PC-9 (cell line): ENCODE measurements around the gene FAM227A. TPM values are rescaled to one million over a fixed set of nuclear protein-coding genes. Genes with fewer than 3 reads are reported as not detected.
A peak's percentile ranks its signal among the peaks of the same experiment; 100 is the strongest.

ENCODE experiments used
- BruUV-seq: library from RNA; stranded (reverse); fragments of 400-500 nt; replicated peaks from 2 replicates; lab custom pipeline; 2021; lab: Mats Ljungman, UMichigan
- CTCF ChIA-PET: fragments of 300-600 bp; sonication (Branson Sonifier 250); formaldehyde crosslinking; loops from one replicate; lab custom pipeline; 2022; ENCODE audit warnings: antibody characterized with exemption; lab: Charles Lee
- POLR2A ChIA-PET: fragments of 300-600 bp; sonication (Branson Sonifier 250); formaldehyde crosslinking; loops from one replicate; lab custom pipeline; 2022; ENCODE audit warnings: antibody characterized with exemption; ENCODE audit not compliant: unreplicated experiment; lab: Charles Lee
- DNase-seq, 2 experiments: peaks; one replicate each; pipeline versions ENCODE4 v3.0.0 to v3.0.0-alpha.2; 2015 to 2022; ENCODE audit warnings: mixed read lengths in 1 of 2
- H2AFZ ChIP-seq: fragments of 200-600 bp; sonication (generic); 2 replicates; pipeline ENCODE4 v1.8.1; 2017; ENCODE audit warnings: antibody characterized with exemption
- H3F3A ChIP-seq: fragments of 200-600 bp; sonication (generic); 2 replicates; pipeline ENCODE4 v1.8.1; 2017; ENCODE audit warnings: antibody characterized with exemption, mild to moderate bottlenecking, low read depth; ENCODE audit not compliant: insufficient read depth
- H3K27ac ChIP-seq: fragments of 200-600 bp; sonication (generic); 2 replicates; pipeline ENCODE4 v1.6.1; 2016; ENCODE audit warnings: mixed run types
- H3K27me3 ChIP-seq: fragments of 200-600 bp; sonication (generic); 2 replicates; pipeline ENCODE4 v1.6.1; 2016; ENCODE audit warnings: low read depth, mixed run types; ENCODE audit not compliant: insufficient read depth
- H3K36me3 ChIP-seq: fragments of 200-600 bp; sonication (generic); 2 replicates; pipeline ENCODE4 v1.6.1; 2016; ENCODE audit warnings: low read depth, mixed run types
- H3K4me1 ChIP-seq: fragments of 200-600 bp; sonication (generic); replicated peaks from 2 replicates; pipeline ENCODE4 v1.6.1; 2016; ENCODE audit warnings: mixed run types; ENCODE audit not compliant: insufficient read depth
- H3K4me2 ChIP-seq: fragments of 200-600 bp; sonication (generic); 2 replicates; pipeline ENCODE4 v1.6.1; 2017; ENCODE audit warnings: mixed run types
- H3K4me3 ChIP-seq: fragments of 200-600 bp; sonication (generic); 2 replicates; pipeline ENCODE4 v1.6.1; 2016; ENCODE audit warnings: mixed run types
- H3K79me2 ChIP-seq: fragments of 200-600 bp; sonication (generic); 2 replicates; pipeline ENCODE4 v1.6.1; 2017; ENCODE audit warnings: low read depth, mixed run types
- H3K9me2 ChIP-seq: fragments of 200-600 bp; sonication (generic); 2 replicates; pipeline ENCODE4 v1.8.1; 2017; ENCODE audit warnings: mild to moderate bottlenecking; ENCODE audit not compliant: insufficient read depth
- H3K9me3 ChIP-seq: fragments of 200-600 bp; sonication (generic); 2 replicates; pipeline ENCODE4 v1.8.1; 2016; ENCODE audit warnings: low read depth; ENCODE audit not compliant: insufficient read depth
- H4K20me1 ChIP-seq: fragments of 200-600 bp; sonication (generic); 2 replicates; pipeline ENCODE4 v1.8.1; 2017; ENCODE audit not compliant: insufficient read depth
- EZH2 ChIP-seq: fragments of 200-600 bp; sonication (generic); IDR thresholded peaks from 2 replicates; pipeline ENCODE4 v1.8.0; 2017; ENCODE audit warnings: antibody characterized with exemption, low read depth
- intact Hi-C: fragments of 100-400 bp; cut with micrococcal nuclease; formaldehyde crosslinking; loops from one replicate; pipeline ENCODE4 v1.10.0; 2022; ENCODE audit not compliant: unreplicated experiment
- total RNA-seq: library from RNA; stranded (reverse); gene quantifications from 2 replicates; pipeline ENCODE4 v1.2.3, GENCODE V29; 2021
- TF ChIP-seq, protein P1 (sequence below): fragments of 200-600 bp; sonication (generic); conservative IDR thresholded peaks from 2 replicates; pipeline ENCODE4 v1.6.1; 2017; ENCODE audit warnings: mixed run types, antibody characterized with exemption, mild to moderate bottlenecking, moderate library complexity

Gene FAM227A
- total RNA-seq, 1 experiment from 2014 or later = 9.8 TPM

DNA sequence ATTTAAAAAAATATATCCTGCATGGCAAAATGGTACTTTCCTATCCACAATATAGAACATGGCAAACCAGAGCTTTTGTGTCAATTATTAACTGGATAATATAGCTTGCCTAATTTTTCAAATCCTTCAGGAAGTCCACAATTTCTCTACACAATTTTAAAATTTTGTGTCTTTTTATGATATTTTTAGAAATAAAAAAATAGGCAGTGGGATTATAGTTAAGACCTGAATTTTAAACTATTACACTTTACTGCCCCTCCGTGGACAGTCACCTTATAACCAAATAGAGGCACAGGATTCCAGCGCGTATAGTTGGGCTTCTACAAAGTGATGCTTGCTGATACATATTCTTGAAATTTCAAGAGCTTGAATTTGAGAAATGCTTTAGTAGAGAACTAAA, 84.1 kb downstream of the FAM227A start:
- Histone ChIP-seq H3F3A (peaks cover 24% of the 10 kb centered on the region), H3K4me3 (no peak overlapping the region), H3K4me1 (peaks cover 10% of the 10 kb centered on the region), H3K9me3 (no peaks in the 10 kb centered on the region), H4K20me1 (no peaks in the 10 kb centered on the region), H3K27ac (no peak overlapping the region), H3K36me3 (no peaks in the 10 kb centered on the region), H3K79me2 (no peaks in the 10 kb centered on the region; the same call in 1 of the 2 replicates), H3K9me2 (no peaks in the 10 kb centered on the region), H3K27me3 (no peaks in the 10 kb centered on the region), H3K4me2 (no peak overlapping the region), H2AFZ (no peak overlapping the region)
- ChIA-PET CTCF (interaction anchor here (2.2 kb wide), 1 partner anchor 520 kb away, joined by 11 read pairs; no protein-coding TSS in a partner anchor), POLR2A (interaction anchor here (0.6 kb wide), 4 partner anchors 60 to 356 kb away, joined by 3 to 4 read pairs (median 3); no protein-coding TSS in a partner anchor)
- TF ChIP-seq EZH2 = no peak
- TF ChIP-seq, protein P1, sequence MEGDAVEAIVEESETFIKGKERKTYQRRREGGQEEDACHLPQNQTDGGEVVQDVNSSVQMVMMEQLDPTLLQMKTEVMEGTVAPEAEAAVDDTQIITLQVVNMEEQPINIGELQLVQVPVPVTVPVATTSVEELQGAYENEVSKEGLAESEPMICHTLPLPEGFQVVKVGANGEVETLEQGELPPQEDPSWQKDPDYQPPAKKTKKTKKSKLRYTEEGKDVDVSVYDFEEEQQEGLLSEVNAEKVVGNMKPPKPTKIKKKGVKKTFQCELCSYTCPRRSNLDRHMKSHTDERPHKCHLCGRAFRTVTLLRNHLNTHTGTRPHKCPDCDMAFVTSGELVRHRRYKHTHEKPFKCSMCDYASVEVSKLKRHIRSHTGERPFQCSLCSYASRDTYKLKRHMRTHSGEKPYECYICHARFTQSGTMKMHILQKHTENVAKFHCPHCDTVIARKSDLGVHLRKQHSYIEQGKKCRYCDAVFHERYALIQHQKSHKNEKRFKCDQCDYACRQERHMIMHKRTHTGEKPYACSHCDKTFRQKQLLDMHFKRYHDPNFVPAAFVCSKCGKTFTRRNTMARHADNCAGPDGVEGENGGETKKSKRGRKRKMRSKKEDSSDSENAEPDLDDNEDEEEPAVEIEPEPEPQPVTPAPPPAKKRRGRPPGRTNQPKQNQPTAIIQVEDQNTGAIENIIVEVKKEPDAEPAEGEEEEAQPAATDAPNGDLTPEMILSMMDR = peak; percentile 88
- intact Hi-C loops = loop anchor here (5.0 to 10.0 kb wide), 3 partner anchors 197 to 470 kb away; no protein-coding TSS in a partner anchor
- DNase-seq = peak; percentile 33 to 54
- BruUV-seq = no TSS peak

DNA sequence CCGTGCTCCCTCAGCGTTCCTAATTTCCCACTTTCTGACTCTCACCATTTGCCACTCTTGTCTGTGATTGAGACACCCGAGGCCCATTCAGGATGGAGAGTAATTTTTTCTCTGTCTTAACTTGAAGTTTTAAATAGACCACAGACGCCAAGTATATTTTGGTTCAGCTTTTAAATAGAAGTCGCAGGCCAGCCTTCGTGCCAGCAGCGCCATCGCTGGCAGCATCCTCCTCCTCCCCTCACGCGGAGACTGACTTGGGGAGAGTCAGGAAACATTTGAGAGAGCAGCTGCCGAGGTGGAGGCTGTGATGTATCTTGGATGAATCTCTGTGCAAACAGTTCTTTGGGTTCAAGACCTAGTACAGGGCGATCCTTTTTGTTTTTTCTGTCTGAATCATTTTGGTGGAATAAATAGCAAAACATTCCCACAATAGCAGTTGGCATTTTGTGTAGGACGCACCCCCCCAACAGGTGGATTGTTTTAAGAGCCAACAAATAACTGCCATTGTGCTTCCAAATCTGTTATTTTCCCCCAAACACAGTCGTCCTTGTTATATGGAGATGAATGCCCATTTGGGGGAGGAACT, 85.3 kb downstream of the FAM227A start:
- CTCF ChIA-PET = interaction anchor here (0.6 to 2.2 kb wide), 3 partner anchors 173 to 519 kb away, joined by 4 to 11 read pairs (median 5); no protein-coding TSS in a partner anchor
- H4K20me1 ChIP-seq = no peaks in the 10 kb centered on the region
- POLR2A ChIA-PET = interaction anchor here (0.5 to 0.7 kb wide), 3 partner anchors 172 to 389 kb away, joined by 4 to 6 read pairs (median 6); partner anchors contain the start of gene PLA2G6
- no peak for TF ChIP-seq EZH2
- TF ChIP-seq, protein P1 = no peak; the same call in 1 of the 2 replicates
- H3K27ac ChIP-seq = no peak overlapping the region
- H3K27me3 ChIP-seq = no peaks in the 10 kb centered on the region
- intact Hi-C loops = loop anchor here (1.0 to 10.0 kb wide), 4 partner anchors 65 to 469 kb away; partner anchors contain the start of gene DDX17
- H3K4me3 ChIP-seq = peak overlapping the region; percentile 64
- no peaks in the 10 kb centered on the region for H3K9me3 ChIP-seq
- BruUV-seq = TSS peak; percentile 86
- DNase-seq = peak in 1 of 2 experiments; percentile 35
- no peaks in the 10 kb centered on the region for H3K9me2 ChIP-seq
- peak overlapping the region; percentile 90 for H2AFZ ChIP-seq
- H3K4me1 ChIP-seq = peaks cover 10% of the 10 kb centered on the region
- H3K79me2 ChIP-seq = no peaks in the 10 kb centered on the region; the same call in 1 of the 2 replicates
- peak overlapping the region; percentile 92 for H3K4me2 ChIP-seq
- H3F3A ChIP-seq = peaks cover 24% of the 10 kb centered on the region
- no peaks in the 10 kb centered on the region for H3K36me3 ChIP-seq

DNA sequence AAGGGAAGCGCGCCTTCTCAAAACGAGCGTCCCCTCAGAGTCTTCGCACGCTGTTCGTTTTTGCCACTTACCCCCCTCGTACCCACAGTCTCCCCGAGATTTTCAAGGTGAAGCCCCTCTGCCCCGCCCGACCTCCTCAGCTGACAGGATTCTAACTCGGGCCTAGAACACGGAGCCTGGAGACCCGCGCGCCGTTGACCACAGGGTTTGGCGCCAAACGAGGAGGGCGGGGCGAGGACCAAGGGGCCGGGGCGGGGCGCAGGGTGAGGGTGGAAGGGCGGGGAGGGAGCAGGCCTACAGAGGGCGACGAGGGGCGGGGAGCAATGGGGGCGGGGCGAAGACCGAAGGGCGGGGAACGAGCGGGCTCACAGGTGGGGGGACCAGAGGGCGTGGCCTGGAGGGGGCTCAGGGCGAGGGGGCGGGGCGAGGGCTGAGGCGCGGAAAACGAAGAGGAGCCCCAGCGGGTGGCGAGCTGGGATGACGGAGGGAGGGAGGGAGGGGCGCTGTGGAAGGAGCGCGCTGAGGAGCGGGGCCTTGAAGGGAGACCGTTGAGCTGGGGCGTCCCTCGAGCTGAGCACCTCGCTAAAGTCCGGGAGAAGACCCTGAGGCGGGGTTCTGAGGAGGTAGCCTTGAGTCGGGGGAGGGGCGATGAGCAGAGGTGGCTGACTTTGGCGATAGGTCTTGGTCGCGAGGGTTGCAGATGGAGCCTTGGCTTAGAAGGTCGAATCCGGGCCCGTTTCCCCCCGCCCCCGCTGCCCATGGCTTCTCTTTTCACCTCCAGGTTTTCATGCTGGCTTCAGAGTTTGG, 86.0 kb downstream of the FAM227A start, which contains the start of gene DMC1:
Gene DMC1, minus strand, starts transcription at position 212 of the 807 bp plus-strand sequence. CDS start 1,927 bp downstream, outside the sequence.
- H3K9me2 ChIP-seq = no peaks in the 10 kb centered on the region
- peak within 1 kb of the TSS; percentile 92 for H3K4me2 ChIP-seq
- H4K20me1 ChIP-seq = no peaks in the 10 kb centered on the region
- ChIA-PET CTCF (interaction anchor here (0.6 to 2.2 kb wide), 4 partner anchors 60 to 518 kb away, joined by 4 to 11 read pairs (median 6); no protein-coding TSS in a partner anchor), POLR2A (interaction anchor here (0.5 to 0.7 kb wide), 4 partner anchors 172 to 388 kb away, joined by 4 to 8 read pairs (median 6); partner anchors contain the start of gene PLA2G6)
- H2AFZ ChIP-seq = peak within 1 kb of the TSS; percentile 90
- H3K36me3 ChIP-seq = no peaks in the 10 kb centered on the region
- H3K4me3 ChIP-seq = peak within 1 kb of the TSS; percentile 64
- peaks cover 24% of the 10 kb centered on the region for H3F3A ChIP-seq
- H3K27ac ChIP-seq = no peak within 1 kb of the TSS
- DNase-seq = peak; percentile 77 to 91
- no peaks in the 10 kb centered on the region; the same call in 1 of the 2 replicates for H3K79me2 ChIP-seq
- TF ChIP-seq, protein P1 = no peak
- no peak for TF ChIP-seq EZH2
- H3K27me3 ChIP-seq = no peaks in the 10 kb centered on the region
- peaks cover 10% of the 10 kb centered on the region for H3K4me1 ChIP-seq
- intact Hi-C loops = loop anchor here (1.0 to 10.0 kb wide), 4 partner anchors 64 to 468 kb away; partner anchors contain the start of gene DDX17
- H3K9me3 ChIP-seq = no peaks in the 10 kb centered on the region
- BruUV-seq = no TSS peak
